GM10847 (cell line): ENCODE data around the gene UBA3.
A peak's percentile ranks its signal among the peaks of the same experiment; 100 is the strongest.

Experiments
- POLR2A ChIP-seq: IDR thresholded peaks from 2 replicates; pipeline ENCODE4 v1.6.1; 2011; ENCODE audit not compliant: insufficient read length; ENCODE audit errors: extremely low read depth

The UBA3 gene

GRCh38 chr3:69087030-69087791 lies 7.0 kb upstream of the UBA3 start:
- TF ChIP-seq POLR2A, result no peak

DNA sequence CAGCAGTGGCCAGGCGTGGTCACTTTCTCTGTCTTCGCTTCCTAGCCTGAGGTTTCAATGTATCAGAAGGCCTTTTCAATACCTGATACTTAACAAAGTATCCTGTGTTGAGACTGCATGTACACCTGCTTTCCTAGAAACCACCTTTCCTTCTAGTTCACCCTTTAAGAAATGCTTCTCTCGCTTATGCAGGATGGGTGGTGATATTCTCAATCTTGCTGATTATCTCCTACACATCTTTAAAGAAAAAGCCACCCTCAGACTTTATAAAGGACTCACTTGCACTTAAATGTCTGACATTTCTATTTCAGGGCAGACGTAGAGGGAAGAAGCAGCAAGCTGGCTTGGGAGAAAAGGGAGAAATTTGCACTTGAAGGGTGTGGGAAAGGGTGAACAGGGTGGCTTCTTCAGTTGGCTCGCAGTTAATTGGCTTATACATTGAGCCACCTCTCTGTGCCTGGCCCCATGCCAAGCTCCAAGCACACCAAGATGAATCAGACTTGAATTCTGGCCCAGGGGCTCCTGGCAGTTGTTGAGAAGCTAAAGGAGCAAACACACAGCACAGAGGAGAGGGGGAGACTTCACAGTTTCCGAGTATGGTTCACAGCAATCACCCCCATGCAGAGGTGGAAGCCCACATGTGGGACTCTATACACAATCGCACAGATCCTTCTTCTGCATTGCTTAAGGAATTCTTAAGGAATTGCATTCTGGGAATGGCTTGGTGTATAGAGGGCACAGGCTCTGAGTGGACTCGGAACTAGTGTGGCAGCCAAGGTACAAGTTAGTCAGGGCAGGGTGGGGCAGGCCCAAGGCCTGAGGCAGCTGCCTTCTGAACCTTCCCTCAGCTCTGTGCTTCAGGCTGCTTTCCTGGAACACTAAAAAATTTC lies 5.9 kb upstream of the UBA3 start:
- no peak for TF ChIP-seq POLR2A

DNA sequence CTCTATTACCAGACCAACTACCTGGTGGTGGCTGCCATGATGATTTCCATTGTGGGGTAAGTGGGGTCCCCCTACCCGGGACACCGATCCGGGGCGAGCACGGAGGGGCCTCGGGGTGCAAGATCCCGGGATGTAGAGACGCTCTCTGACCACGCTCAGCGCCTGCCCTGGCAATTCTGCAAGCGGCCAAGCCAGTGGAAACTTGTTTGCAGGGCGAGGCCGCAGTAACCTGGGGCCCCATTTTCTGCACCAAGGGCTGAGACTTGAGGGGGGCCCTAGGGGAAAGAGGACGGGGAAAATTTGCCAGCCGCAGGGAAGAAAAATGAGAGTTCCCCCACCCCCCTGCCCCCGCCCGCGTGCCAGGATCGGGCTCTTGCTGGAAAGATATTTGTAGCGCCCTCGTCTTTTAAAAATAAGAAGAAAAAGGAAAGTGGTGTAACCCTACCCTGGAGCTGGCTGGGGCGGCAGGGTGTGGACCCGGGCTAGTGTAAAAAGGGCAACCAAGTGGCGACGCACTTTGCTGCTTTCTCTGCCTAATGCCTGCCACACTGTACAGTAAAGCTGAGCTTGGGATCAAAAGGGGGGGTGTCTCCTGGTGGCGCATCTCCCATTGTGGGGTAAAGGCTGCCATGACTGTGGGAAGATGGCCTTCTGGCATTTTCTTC lies 5.1 kb upstream of the UBA3 start:
- no peak for TF ChIP-seq POLR2A

- peak; percentile 40 for TF ChIP-seq POLR2A
Measured at GRCh38 chr3:69084326-69085167, 4.4 kb upstream of the UBA3 start, which contains the start of gene ARL6IP5. ARL6IP5 (plus strand) TSS chr3:69084937; CDS start chr3:69085048, 111 bp downstream.

- TF ChIP-seq POLR2A, result no peak
Measured at GRCh38 chr3:69082805-69083204, 2.6 kb upstream of the UBA3 start.

GRCh38 chr3:69082361-69082760 lies 2.2 kb upstream of the UBA3 start:
- TF ChIP-seq POLR2A, result no peak

DNA sequence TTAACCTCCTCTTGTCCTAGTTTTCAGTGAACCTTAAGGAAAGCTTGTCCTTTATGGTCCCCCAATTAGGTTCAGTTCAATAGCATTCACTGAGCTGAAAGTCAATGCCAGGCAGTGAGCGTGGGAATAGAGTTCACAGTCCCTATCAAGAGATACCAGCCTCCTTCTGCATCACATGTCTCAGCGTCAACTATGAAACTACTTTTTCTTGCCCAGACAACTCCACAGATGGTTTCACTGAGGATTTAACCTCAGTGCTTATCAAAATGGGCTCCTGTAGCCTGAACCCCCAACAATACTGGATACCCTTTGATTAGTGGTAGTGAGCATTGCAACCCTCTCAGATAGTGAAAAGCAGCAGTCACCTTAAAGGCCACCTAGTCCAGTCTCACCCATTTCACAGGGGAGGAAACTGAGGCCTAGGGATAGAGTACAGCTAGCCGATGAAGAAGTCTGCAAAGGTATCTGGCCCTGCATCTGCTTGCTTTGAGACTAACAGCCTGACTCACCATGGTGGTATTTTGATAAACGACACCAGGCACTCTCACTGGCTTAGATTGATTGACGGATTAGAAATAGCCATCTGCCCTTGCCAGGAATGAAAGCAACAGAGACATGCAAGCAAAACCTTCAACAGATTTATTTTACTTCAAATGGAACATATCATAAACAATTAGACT lies 1.6 kb upstream of the UBA3 start:
- TF ChIP-seq POLR2A, result no peak

DNA sequence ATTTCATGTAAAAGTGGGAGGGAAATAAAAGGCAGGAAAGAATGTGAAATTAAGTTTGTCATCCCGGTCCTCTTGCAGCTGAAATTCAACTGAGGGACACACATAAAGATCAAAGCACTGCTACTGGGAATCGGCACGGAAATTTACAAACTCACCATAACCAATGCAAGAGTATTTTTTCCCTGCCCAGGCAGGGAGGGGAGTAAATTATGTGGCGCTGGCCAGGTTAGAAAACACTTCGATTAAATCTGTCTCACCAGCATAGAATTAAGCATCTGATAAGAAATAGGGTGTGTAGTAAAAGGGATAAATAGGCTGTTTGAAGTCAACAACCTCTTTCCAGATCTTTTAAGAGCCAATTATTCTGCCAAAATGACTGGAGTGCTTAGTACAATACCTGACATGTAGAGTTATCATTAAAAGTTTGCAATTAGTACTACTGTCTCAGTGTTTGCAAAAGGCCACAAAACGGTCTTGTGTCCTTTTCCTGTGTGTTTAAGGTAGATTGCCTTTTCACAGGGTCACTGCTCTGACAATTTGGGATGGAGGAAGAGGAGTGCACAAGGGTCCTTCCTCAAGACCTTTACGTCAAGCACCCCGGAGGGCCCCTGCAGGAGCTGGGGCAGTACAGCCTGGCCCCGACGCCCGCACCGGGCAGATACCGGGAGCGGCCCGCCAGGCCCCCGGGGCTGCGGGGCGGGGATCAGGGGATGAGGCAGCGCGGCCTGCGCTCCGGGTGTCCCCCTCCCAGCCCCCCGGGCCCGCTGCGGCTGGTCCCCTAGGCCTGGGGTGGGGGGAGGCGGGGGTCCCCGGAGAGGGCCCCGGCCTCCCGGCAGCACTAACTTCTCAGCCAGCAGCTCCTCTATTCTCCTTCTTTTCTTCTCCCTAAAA lies 651 bp downstream of the UBA3 start:
- TF ChIP-seq POLR2A, result no peak

DNA sequence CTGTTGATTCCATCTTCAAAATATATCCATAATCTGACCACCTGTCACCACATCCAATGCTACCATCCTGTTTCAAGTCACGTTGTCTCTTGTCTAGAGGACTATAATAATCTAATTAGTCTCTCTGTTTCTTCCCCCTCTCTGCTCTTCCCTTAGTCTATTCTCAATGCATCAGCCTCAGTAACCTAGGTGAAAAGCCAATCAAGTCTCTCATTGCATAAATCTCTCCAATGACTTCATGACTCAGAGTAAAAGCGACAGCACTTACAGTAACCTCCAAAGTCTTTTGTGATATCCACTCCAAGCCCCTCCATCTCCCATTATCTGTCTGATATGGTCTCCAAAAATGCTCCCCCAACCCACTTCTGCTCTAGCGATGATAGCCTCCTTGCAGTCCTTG lies 7.2 kb downstream of the UBA3 start:
- no peak for TF ChIP-seq POLR2A

GRCh38 chr3:69066121-69066520 lies 14.0 kb downstream of the UBA3 start:
- TF ChIP-seq POLR2A, result no peak

DNA sequence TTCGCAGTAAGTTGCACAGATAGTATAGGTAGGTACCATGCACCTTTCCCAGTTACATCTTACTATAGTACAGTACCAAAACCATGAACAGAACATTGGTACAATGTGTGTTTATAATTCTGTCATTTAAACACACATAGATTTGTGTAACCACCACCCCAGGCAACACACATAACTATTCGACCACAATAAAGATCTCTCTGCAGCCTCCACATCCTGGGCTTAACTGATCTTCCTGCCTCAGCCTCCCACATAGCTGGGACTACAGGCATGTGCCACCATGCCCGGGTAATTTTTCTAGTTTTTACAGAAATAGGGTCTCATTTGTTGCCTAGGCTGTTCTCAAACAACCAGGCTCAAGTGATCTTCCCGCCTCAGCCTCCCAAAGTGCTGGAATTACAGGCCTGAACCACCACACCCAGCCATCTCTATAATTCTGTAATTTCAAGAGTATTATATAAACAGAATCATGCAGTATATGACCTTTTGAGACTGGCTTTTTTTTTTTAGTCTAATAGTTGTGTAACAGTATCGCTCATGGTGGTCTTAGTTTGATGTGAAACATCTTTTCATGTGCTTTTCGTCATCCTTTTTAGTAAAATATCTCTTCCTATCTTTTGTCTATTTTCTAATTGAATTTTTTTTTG lies 14.7 kb downstream of the UBA3 start:
- no peak for TF ChIP-seq POLR2A

- no peak for TF ChIP-seq POLR2A
Measured at GRCh38 chr3:69063636-69064035, 16.5 kb downstream of the UBA3 start.

DNA sequence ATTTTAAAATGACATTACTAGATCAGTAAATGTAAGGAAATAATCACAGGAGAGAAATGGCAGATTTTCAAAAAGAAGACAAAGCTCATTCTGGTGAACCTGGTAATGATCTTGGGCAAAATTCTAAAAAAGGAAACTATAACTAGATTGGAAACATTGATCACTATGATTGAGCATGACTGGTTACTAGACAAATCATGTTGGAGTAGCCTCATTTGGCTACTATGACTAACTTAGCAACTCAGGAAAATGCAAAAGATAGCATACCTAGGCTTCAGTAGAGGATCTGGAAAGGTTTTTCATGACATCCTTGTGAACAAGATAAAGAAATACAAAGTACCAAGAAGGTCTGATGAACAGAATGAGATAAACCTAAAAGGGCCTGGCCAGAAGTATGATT lies 20.5 kb downstream of the UBA3 start:
- TF ChIP-seq POLR2A, result no peak
